RWPE1 (cell line): ENCODE results near the gene ADARB1.

Experiments
- CTCF ChIA-PET: fragments of 350-600 bp; sonication (Branson Sonifier 250); formaldehyde crosslinking; extraction: SDS; loops from one replicate; lab custom pipeline; 2021; lab: Yijun Ruan, JAX
- POLR2A ChIA-PET: fragments of 400-600 bp; formaldehyde crosslinking; extraction: SDS; loops from one replicate; lab custom pipeline; 2020; ENCODE audit warnings: antibody characterized with exemption; ENCODE audit not compliant: low non-redundant PET; lab: Yijun Ruan, JAX
- DNase-seq: peaks from one replicate; pipeline ENCODE4 v3.0.0; 2012; ENCODE audit warnings: low spot score
- H3K27ac ChIP-seq: fragments of 450-650 bp; 2 replicates; pipeline ENCODE4 v1.5.1; 2017
- TF ChIP-seq, protein P1 (sequence below): fragments of 450-650 bp; conservative IDR thresholded peaks from 2 replicates; pipeline ENCODE4 v1.5.1; 2017; ENCODE audit warnings: low read depth, mild to moderate bottlenecking

Gene ADARB1

DNA sequence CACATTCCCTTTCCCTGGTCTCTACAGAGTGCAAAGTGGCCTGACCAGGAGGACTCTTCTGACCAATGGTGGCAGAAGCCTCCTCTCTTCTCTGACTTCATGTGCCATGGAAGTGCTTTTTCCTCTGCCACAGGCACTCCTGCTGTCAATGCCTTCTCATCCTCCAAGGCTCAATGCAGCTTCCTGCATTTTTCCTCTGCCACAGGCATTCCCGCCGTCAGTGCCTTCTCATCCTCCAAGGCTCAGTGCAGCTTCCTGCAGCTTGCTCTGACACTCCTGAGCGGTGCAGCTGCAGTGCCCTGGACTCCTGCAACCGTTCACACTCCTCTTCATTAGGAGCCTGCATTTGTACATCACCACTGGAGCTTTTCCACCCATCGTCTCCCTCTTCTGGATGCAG is 4.7 kb upstream of the ADARB1 start:
- peak overlapping the region; percentile 15 for H3K27ac ChIP-seq
- ChIA-PET POLR2A (no interaction called here), CTCF (interaction anchor here (0.6 to 0.8 kb wide), 3 partner anchors 48 to 120 kb away, joined by 3 to 13 read pairs (median 5); no protein-coding TSS in a partner anchor)
- no peak for DNase-seq
- TF ChIP-seq, protein P1, sequence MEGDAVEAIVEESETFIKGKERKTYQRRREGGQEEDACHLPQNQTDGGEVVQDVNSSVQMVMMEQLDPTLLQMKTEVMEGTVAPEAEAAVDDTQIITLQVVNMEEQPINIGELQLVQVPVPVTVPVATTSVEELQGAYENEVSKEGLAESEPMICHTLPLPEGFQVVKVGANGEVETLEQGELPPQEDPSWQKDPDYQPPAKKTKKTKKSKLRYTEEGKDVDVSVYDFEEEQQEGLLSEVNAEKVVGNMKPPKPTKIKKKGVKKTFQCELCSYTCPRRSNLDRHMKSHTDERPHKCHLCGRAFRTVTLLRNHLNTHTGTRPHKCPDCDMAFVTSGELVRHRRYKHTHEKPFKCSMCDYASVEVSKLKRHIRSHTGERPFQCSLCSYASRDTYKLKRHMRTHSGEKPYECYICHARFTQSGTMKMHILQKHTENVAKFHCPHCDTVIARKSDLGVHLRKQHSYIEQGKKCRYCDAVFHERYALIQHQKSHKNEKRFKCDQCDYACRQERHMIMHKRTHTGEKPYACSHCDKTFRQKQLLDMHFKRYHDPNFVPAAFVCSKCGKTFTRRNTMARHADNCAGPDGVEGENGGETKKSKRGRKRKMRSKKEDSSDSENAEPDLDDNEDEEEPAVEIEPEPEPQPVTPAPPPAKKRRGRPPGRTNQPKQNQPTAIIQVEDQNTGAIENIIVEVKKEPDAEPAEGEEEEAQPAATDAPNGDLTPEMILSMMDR, result no peak

DNA sequence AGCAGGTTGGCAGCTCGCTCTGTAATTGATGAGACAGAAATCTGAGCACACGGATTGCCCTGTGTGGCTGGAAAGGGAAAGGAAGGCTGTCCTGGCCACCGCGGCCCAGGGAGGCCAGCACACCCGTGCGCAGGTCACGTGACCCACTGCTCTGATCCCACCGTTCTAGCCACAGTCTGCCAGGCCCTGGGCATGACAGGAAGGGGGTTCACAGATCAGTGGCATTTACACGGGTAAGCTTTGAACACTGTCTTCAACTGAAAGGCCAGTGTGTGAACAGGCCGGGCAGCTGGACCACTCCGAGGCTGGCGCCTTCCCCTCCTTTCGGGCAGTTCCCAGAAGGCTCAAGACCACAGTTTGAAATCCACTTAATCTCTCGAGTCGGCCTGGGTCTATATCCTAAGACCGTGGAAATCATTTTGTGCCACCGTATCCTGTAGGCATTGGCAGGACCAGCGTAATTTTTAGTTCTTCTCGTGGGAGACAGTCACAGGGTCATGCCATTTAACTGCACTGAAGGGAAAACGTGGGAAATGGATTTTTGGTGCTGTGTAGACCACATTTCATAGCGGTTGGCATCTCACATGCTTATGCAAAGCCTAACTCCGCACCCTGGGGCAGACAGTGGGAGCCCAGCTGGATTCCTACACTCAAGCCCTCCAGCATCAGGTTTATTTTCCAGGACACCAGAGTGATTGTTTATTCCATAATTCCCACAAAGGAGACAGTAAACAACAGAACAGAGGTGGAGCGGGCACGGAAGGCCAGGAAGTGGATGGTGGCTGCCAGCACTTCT is 3.1 kb upstream of the ADARB1 start:
- CTCF ChIA-PET, result no interaction called here
- peak overlapping the region; percentile 95 for H3K27ac ChIP-seq
- POLR2A ChIA-PET, result no interaction called here
- TF ChIP-seq, protein P1, result no peak
- DNase-seq, result no peak

DNA sequence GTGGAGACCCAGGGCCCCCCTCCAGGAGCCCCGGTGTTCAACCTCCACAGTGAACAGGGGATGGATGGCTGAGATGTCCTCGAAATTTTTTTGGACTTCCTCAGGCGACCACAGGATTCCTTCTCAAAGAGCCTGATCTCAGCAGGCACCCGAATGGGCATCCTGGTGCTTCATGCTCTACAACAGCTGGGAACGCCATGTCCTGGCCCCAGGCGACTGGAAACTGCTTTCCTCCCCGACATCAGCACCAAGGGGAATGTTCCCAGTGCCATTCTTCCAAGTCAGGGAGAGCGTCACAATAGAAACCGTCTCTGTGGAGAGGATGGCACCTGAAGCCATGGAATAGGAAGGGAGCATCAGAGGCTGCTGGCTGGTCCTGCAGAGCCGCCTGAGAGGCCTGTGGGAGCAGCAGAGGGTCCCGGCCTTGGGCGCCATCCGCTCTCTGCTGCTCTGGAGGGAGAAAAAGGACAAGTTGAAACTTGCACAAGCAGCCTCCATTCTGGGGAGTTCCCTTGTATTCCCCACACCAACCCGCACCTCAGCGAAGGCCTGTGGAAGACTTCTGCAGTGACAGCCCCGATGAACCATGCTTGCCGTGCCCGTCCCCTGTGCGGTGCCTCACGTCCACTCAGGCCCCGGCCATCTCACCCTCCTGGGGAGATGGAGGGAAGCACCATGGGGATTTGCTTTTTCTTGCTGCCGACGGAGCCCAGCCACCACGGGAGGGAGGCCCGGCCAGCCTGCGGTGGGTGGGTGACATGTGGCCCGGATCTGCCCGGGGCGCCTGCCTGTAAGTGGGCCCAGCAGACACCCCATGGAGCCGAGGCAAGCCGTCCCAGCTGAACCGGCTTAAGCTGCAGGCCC is 2.3 kb upstream of the ADARB1 start:
- CTCF ChIA-PET, result interaction anchor here (0.8 kb wide), 1 partner anchor 125 kb away, joined by 4 read pairs; no protein-coding TSS in a partner anchor
- POLR2A ChIA-PET, result no interaction called here
- TF ChIP-seq, protein P1, result no peak
- peak overlapping the region; percentile 95 for H3K27ac ChIP-seq
- no peak for DNase-seq

DNA sequence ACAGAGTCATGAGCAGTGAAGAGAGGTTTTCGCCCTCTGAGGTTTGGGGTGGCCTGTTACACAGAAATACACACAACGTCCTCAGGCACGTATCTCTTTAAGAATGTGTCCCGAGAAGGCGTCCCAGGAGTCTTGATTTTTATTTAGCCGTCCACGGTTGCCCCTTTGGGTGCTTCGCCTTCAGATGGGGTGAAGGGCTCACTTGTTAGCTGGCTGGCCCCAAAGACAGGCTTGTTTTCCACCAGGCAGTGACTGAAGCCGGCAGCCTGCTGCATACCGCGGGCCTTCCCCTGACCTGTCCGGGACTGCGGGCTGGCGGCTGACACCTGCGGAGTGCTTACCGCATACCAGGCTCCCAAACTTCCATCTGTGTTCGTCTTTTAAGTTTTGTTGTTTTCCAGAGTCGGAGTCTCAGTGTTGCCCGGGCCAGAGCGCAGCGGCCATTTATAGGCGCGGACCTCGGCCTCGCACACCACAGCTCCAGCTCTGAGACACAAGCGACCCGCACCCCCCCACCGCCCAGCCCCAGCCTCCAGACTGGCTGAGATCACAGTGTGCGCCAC is 1.6 kb upstream of the ADARB1 start:
- peak overlapping the region; percentile 95 for H3K27ac ChIP-seq
- POLR2A ChIA-PET, result no interaction called here
- TF ChIP-seq, protein P1, result no peak
- CTCF ChIA-PET, result interaction anchor here (0.6 to 1.0 kb wide), 3 partner anchors 35 to 126 kb away, joined by 3 to 4 read pairs (median 4); no protein-coding TSS in a partner anchor
- no peak for DNase-seq

DNA sequence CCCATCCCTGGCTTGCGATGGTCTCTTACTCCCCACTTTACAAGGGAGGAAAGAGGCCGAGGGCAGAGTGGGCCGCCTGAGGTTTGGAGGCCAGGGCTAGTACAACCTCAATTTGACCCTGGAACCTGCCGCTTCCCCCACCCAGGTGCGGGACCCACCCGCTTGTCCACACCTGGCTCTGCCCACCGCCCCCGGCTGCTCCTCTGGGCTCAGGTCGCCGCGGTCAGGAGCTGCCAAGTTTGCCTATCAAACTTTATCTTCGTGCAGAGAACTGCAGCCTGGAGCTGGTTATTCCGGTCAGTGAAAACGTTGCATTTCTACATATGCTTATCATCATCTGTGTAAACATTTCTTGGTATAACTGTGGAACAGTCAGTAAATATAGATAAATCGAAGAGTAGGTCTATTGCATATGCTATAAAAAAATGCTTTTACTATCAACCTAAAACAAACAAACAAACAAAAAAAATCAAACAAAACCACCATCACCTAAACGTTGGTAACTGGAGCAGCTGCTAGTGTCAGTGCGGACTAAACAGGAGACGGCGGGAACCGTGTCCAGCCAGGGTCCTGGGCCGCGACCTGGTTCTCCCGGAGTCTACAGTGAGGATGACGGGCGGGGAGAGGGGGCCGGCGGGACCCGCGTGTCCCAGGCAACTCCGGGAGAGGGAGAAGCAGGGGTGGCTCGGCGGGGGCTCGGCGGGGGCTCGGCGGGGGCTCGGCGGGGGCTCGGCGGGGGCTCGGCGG is 906 bp upstream of the ADARB1 start:
- TF ChIP-seq, protein P1, result no peak
- ChIA-PET CTCF (interaction anchor here (0.5 to 1.0 kb wide), 4 partner anchors 35 to 492 kb away, joined by 3 to 4 read pairs (median 4); no protein-coding TSS in a partner anchor), POLR2A (no interaction called here)
- peak overlapping the region; percentile 95 for H3K27ac ChIP-seq
- peak; percentile 59 for DNase-seq
